ENCODE results near the gene MBD2. TPM values are rescaled to one million over a fixed set of nuclear protein-coding genes. Genes with fewer than 3 reads are reported as not detected.

MBD2 gene
- total RNA-seq, 1 experiment from 2014 or later = 23.2 TPM

- no peaks in the 10 kb centered on the region for H3K9me3 ChIP-seq
- Mint-ChIP-seq H3K27me3 (ENCODE audit: insufficient read depth, unreplicated experiment) (no peaks in the 10 kb centered on the region), H3K36me3 (ENCODE audit: insufficient read depth, unreplicated experiment) (peaks cover 5% of the 10 kb centered on the region), H3K4me1 (ENCODE audit: low read depth, unreplicated experiment) (no peaks in the 10 kb centered on the region), H3K27ac (ENCODE audit: unreplicated experiment) (no peak overlapping the region), H3K4me3 (ENCODE audit: unreplicated experiment) (no peak overlapping the region), H3K9me3 (ENCODE audit: unreplicated experiment) (no peaks in the 10 kb centered on the region)
- H3K27me3 ChIP-seq (replicated peaks; ENCODE audit: control insufficient read depth, insufficient read depth, low read length) = no peaks in the 10 kb centered on the region
- ChIA-PET POLR2A (no interaction called here), CTCF (no interaction called here)
- DNase-seq = no peak
- no peak for TF ChIP-seq CTCF (IDR thresholded peaks at IDR 0.05; ENCODE audit: insufficient read depth in 1 of 2, low read depth in 1 of 2, low read length in 1 of 2, severe bottlenecking in 1 of 2, unreplicated experiment in 1 of 2)
- no TSS peak for BruUV-seq (replicated peaks)
- H3K4me3 ChIP-seq (ENCODE audit: low read depth, low read length) = no peak overlapping the region
- intact Hi-C loops (cut with micrococcal nuclease; ENCODE audit: unreplicated experiment) = no loop called here
- H3K4me1 ChIP-seq = no peaks in the 10 kb centered on the region
- H3K36me3 ChIP-seq (ENCODE audit: control insufficient read depth, insufficient read depth, low read length) = no peaks in the 10 kb centered on the region
Observed at GRCh38 chr18:54141041-54141608, 83.3 kb downstream of the MBD2 start.

- H3K9me3 ChIP-seq = no peaks in the 10 kb centered on the region
- ChIA-PET CTCF (no interaction called here), POLR2A (no interaction called here)
- no peaks in the 10 kb centered on the region for H3K27me3 Mint-ChIP-seq (ENCODE audit: insufficient read depth, unreplicated experiment)
- no peak for DNase-seq
- no peaks in the 10 kb centered on the region for H3K4me1 Mint-ChIP-seq (ENCODE audit: low read depth, unreplicated experiment)
- no peak overlapping the region for H3K4me3 ChIP-seq (ENCODE audit: low read depth, low read length)
- BruUV-seq (replicated peaks) = no TSS peak
- H3K4me1 ChIP-seq = no peaks in the 10 kb centered on the region
- intact Hi-C loops (cut with micrococcal nuclease; ENCODE audit: unreplicated experiment) = no loop called here
- H3K27ac Mint-ChIP-seq (ENCODE audit: unreplicated experiment) = no peak overlapping the region
- no peak for TF ChIP-seq CTCF (IDR thresholded peaks at IDR 0.05; ENCODE audit: insufficient read depth in 1 of 2, low read depth in 1 of 2, low read length in 1 of 2, severe bottlenecking in 1 of 2, unreplicated experiment in 1 of 2)
- no peak overlapping the region for H3K4me3 Mint-ChIP-seq (ENCODE audit: unreplicated experiment)
- no peaks in the 10 kb centered on the region for H3K9me3 Mint-ChIP-seq (ENCODE audit: unreplicated experiment)
- peaks cover 5% of the 10 kb centered on the region for H3K36me3 Mint-ChIP-seq (ENCODE audit: insufficient read depth, unreplicated experiment)
- H3K36me3 ChIP-seq (ENCODE audit: control insufficient read depth, insufficient read depth, low read length) = no peaks in the 10 kb centered on the region
- no peaks in the 10 kb centered on the region for H3K27me3 ChIP-seq (replicated peaks; ENCODE audit: control insufficient read depth, insufficient read depth, low read length)
Observed at GRCh38 chr18:54140641-54141040, 83.8 kb downstream of the MBD2 start.

GRCh38 chr18:54135216-54135615 is 89.3 kb downstream of the MBD2 start:
- Mint-ChIP-seq H3K4me1 (ENCODE audit: low read depth, unreplicated experiment) (no peaks in the 10 kb centered on the region), H3K4me3 (ENCODE audit: unreplicated experiment) (no peak overlapping the region), H3K36me3 (ENCODE audit: insufficient read depth, unreplicated experiment) (no peaks in the 10 kb centered on the region), H3K9me3 (ENCODE audit: unreplicated experiment) (no peaks in the 10 kb centered on the region), H3K27ac (ENCODE audit: unreplicated experiment) (no peak overlapping the region), H3K27me3 (ENCODE audit: insufficient read depth, unreplicated experiment) (no peaks in the 10 kb centered on the region)
- ChIA-PET CTCF (no interaction called here), POLR2A (no interaction called here)
- no peaks in the 10 kb centered on the region for H3K36me3 ChIP-seq (ENCODE audit: control insufficient read depth, insufficient read depth, low read length)
- TF ChIP-seq CTCF (IDR thresholded peaks at IDR 0.05; ENCODE audit: insufficient read depth in 1 of 2, low read depth in 1 of 2, low read length in 1 of 2, severe bottlenecking in 1 of 2, unreplicated experiment in 1 of 2) = no peak
- no peaks in the 10 kb centered on the region for H3K27me3 ChIP-seq (replicated peaks; ENCODE audit: control insufficient read depth, insufficient read depth, low read length)
- no peak for DNase-seq
- H3K4me3 ChIP-seq (ENCODE audit: low read depth, low read length) = no peak overlapping the region
- intact Hi-C loops (cut with micrococcal nuclease; ENCODE audit: unreplicated experiment) = no loop called here
- no peaks in the 10 kb centered on the region for H3K4me1 ChIP-seq
- no peaks in the 10 kb centered on the region for H3K9me3 ChIP-seq
- no TSS peak for BruUV-seq (replicated peaks)

All from Caco-2 (cell line).